ENCODE data around the gene AIMP1. TPM values are rescaled to one million over a fixed set of nuclear protein-coding genes. Genes with fewer than 3 reads are reported as not detected.

Gene AIMP1
- 37.9 TPM for total RNA-seq
- long read RNA-seq, transcript AIMP1-202 (7 exons, 2,586 nt): major isoform, 50 of 61 reads
- long read RNA-seq, partial matches to known transcripts: 1 of 61 reads
- long read RNA-seq, other reads (novel, unspliced or antisense): 9 of 61 reads

- intact Hi-C loops (cut with DNase I): no loop called here
- DNase-seq (peak; percentile 91), ATAC-seq (ENCODE audit: poor library complexity) (peak; percentile 99)
Measured at GRCh38 chr4:106315968-106316772, at the start of gene AIMP1, which contains the start of gene TBCK. AIMP1 (plus strand) TSS chr4:106316550; CDS start chr4:106325010, 8,460 bp downstream. TBCK (minus strand) TSS chr4:106316209; CDS start chr4:106308960, 7,249 bp downstream.

DNA sequence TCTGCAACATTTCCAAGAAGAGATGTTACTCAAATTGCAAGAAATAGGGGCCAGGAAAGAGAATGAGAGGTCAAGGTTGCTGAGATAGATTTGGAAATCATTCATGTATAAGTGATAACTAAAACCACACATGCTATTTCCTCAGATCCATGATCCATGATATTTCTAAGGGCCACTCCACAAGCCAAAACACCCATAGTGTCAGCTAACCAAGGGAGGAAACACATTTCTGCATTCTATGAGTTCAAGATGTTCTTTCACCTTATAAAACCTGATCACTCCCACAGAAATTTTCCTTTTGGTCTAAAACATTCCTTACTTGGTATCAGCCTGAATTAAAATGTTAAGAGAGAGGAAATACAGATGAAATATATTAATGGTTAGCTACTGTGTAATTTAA lies 47.6 kb upstream of the AIMP1 start:
- DNase-seq: no peak
- no peak for ATAC-seq (ENCODE audit: poor library complexity)
- intact Hi-C loops (cut with DNase I): no loop called here

- intact Hi-C loops (cut with DNase I): no loop called here
- no peak for DNase-seq
- ATAC-seq (ENCODE audit: poor library complexity): no peak
Measured at GRCh38 chr4:106269711-106270110, 46.6 kb upstream of the AIMP1 start.

GRCh38 chr4:106270736-106271135 lies 45.6 kb upstream of the AIMP1 start:
- no peak for DNase-seq
- intact Hi-C loops (cut with DNase I): no loop called here

DNA sequence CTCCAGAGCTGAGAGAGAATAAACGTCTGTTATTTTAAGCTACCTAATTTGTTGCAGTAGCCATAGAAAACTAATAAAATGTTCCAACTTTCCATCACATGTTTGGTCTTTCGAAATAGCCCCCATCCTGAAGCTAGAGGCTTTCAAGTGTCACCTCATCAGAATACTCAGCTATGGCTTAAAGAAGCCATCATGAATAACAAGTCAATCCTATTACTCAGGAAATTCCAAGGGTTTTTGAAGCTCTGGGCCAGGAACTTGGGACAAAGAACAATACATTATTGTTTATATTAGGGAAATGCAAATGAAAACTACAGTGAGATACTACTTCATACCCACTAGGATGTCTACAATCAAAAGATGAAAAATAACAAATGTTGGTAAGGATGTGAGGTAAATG lies 42.5 kb upstream of the AIMP1 start:
- ATAC-seq (ENCODE audit: poor library complexity) (no peak), DNase-seq (no peak)
- intact Hi-C loops (cut with DNase I): no loop called here

More at GRCh38 chr4:106270736-106271135, 45.6 kb upstream of the AIMP1 start:
- no peak for ATAC-seq (ENCODE audit: poor library complexity)

DNA sequence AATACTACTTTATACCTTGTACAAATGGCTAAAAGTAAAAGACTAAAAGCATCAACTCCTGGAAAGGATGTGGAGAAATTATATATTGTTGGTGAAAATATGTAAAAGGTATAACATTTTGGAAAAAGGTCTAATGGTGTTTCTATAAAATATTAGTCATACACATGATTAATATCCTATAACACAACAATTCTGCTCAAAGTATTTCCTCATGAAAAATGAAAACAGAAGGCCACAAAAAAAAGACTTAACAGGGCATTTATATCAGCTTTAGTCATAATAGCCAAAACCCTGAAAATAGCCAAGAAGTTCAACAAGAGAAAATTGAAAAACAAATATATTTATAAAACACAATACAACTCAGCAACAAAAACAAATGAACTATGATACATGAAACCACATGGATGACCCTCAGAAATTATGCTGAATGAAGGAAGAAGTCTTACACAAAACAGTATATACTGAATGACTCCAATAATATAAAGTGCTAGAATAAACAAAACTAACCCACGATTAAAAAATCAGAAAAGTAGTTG lies 39.1 kb upstream of the AIMP1 start:
- intact Hi-C loops (cut with DNase I): no loop called here
- DNase-seq: no peak
- no peak for ATAC-seq (ENCODE audit: poor library complexity)

DNA sequence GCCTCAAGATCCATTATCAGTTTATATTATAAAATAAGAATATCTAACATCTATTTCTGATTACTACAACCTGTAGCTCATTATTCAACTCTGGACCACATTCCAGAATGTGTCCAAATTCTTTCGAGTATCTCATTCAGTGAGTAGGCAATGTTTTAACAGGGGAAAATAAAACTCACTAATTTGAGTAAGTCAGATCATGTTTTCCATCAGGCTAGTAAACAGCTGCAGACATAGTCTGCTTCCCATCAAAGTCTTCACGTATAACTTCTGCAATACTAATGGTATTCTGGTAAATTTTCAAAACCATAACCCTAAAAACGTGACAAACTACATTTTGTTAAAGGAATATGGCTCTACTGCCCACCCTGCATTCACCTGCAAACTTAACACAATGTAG lies 32.1 kb upstream of the AIMP1 start:
- ATAC-seq (ENCODE audit: poor library complexity) (no peak), DNase-seq (no peak)
- intact Hi-C loops (cut with DNase I): no loop called here

GRCh38 chr4:106286611-106287010 lies 29.7 kb upstream of the AIMP1 start:
- intact Hi-C loops (cut with DNase I): no loop called here
- DNase-seq (no peak), ATAC-seq (ENCODE audit: poor library complexity) (no peak)

DNA sequence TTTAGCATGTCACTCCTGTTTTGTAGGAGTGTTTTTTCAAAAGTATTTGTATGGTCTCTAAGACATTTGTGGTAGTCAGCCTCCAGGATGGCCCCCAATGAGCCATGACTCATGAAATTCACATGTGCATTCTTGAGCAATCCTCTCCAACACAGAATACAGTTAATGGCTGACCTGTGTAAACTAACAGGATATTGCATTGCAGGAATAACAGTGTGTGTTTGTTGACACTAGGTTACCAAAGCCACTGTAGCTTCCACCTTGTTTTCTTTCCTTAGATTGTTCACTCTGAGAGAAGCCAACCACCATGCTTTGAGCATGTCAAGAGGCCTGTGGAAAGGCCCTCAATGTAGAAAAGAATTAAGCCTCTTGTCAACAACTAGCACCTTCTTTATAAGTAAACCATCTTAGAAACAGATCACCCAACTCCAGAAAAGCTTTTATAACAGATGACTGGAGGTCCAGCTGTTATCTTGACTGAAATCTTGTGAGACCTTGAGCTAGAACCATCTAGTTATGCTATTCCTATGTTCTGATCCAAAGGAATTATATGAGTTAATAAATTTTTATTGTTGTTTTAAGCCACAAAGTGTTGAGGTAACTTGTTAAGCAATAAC lies 28.9 kb upstream of the AIMP1 start:
- DNase-seq (no peak), ATAC-seq (ENCODE audit: poor library complexity) (no peak)
- intact Hi-C loops (cut with DNase I): no loop called here

DNA sequence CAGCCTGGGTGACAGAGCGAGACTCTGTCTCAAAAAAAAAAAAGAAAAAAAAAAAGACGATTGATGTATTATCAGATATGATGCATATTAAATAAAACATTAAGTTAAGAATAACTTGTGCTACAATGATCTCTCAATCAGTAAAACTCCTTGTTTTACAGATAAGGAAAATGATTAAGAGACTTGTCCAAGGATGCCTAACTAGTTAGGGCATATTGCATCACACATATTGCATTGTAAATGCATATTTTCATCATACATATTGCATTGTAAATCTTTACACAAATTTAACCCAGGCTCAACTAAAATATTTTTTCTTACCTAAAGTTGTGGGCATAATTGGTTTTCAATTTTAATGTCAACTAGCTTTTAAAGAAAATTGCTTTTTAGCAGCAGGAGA lies 26.6 kb upstream of the AIMP1 start:
- no peak for DNase-seq
- ATAC-seq (ENCODE audit: poor library complexity): no peak
- intact Hi-C loops (cut with DNase I): no loop called here

GRCh38 chr4:106291678-106292077 lies 24.7 kb upstream of the AIMP1 start:
- ATAC-seq (ENCODE audit: poor library complexity) (no peak), DNase-seq (no peak)
- intact Hi-C loops (cut with DNase I): no loop called here

GRCh38 chr4:106294062-106294461 lies 22.3 kb upstream of the AIMP1 start:
- DNase-seq: no peak
- intact Hi-C loops (cut with DNase I): no loop called here
- ATAC-seq (ENCODE audit: poor library complexity): no peak

- intact Hi-C loops (cut with DNase I): no loop called here
- DNase-seq (no peak), ATAC-seq (ENCODE audit: poor library complexity) (no peak)
Measured at GRCh38 chr4:106297245-106298035, 18.9 kb upstream of the AIMP1 start.

GRCh38 chr4:106299977-106300376 lies 16.4 kb upstream of the AIMP1 start:
- no peak for DNase-seq
- intact Hi-C loops (cut with DNase I): no loop called here
- no peak for ATAC-seq (ENCODE audit: poor library complexity)

- intact Hi-C loops (cut with DNase I): no loop called here
- no peak for ATAC-seq (ENCODE audit: poor library complexity)
Measured at GRCh38 chr4:106301393-106302061, 14.8 kb upstream of the AIMP1 start.

DNA sequence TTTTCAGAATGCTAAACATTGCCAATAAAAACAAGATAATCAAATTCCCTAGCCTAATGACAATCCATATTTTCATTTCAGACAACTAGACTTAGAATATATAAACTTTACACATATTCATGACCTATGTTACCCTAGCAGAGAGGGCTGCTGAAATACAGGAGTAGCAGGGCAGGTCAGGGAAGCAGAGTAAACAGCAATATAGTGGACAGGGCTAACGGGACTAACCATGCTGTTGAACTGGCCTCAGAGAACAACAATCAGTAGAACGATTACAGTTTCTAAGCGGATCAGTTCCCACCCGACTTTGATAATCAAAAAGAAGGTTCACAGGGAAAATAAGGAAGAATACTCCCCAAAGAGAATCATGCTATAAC lies 14.3 kb upstream of the AIMP1 start:
- intact Hi-C loops (cut with DNase I): no loop called here
- DNase-seq: no peak
- no peak for ATAC-seq (ENCODE audit: poor library complexity)

More at GRCh38 chr4:106301393-106302061, 14.8 kb upstream of the AIMP1 start:
- DNase-seq: no peak

DNA sequence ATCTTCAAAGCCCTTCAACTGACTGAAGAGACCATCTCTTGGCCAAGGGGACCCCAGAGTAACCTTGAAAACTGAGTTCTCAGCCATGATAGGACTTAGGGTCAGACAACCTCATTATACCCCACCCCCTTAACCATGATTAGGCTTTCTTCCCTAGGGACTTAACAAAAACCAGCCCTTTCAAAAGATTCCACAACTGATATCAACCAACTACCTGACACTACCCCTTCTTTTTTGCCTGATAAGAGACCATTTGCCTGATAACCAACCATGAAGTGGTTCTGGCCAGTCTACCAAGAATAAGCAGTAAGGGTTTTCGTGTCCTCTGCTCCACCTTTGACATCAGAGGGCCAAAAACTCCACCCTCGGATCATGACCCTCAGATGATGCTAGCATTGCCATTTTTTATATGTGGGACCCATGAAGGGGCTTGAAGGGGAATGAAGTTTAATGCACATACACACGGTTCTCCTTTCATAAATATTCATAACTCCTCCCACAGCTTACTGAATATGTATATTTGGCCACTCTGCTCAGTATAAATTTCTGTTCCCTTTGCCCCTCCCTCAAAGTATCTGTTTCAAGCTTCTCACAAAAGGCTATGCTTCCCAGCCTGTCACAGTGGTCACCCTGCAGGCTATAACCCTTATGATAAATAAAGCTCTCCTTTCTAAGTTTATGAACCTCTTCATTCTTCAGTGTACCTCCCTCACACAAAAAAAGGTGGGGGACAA lies 12.6 kb upstream of the AIMP1 start:
- DNase-seq (no peak), ATAC-seq (ENCODE audit: poor library complexity) (no peak)
- intact Hi-C loops (cut with DNase I): no loop called here

GRCh38 chr4:106304632-106305031 lies 11.7 kb upstream of the AIMP1 start:
- ATAC-seq (ENCODE audit: poor library complexity): no peak
- DNase-seq: no peak
- intact Hi-C loops (cut with DNase I): no loop called here
